PC-3 (cell line): ENCODE measurements around the gene GPC5. TPM values are rescaled to one million over a fixed set of nuclear protein-coding genes. Genes with fewer than 3 reads are reported as not detected.
A peak's percentile ranks its signal among the peaks of the same experiment; 100 is the strongest.

ENCODE experiments used
- ATAC-seq: fragments of 200-7000 bp; cut with Tn5 transposase; 2 replicates; pipeline ENCODE4 v1.9.1; 2020; ENCODE audit warnings: mild to moderate bottlenecking, moderate library complexity
- BruUV-seq: library from RNA; stranded (reverse); fragments of 400-500 nt; replicated peaks from 2 replicates; lab custom pipeline; 2021; lab: Mats Ljungman, UMichigan
- CTCF ChIA-PET: fragments of 300-600 bp; sonication (Branson Sonifier 250); formaldehyde crosslinking; loops from one replicate; lab custom pipeline; 2022; ENCODE audit warnings: antibody characterized with exemption; lab: Charles Lee
- POLR2A ChIA-PET: fragments of 300-600 bp; sonication (Branson Sonifier 250); formaldehyde crosslinking; loops from one replicate; lab custom pipeline; 2022; ENCODE audit warnings: antibody characterized with exemption; ENCODE audit not compliant: unreplicated experiment; lab: Charles Lee
- DNase-seq: peaks from one replicate; pipeline ENCODE4 v3.0.0-alpha.2; 2015
- H2AFZ ChIP-seq: fragments of 300-600 bp; sonication (generic); 2 replicates; pipeline ENCODE4 v1.6.0; 2016; ENCODE audit warnings: antibody characterized with exemption, low read length
- H3F3A ChIP-seq: fragments of 300-600 bp; sonication (generic); one replicate; pipeline ENCODE4 v1.6.0; 2017; ENCODE audit warnings: antibody characterized with exemption, low read length, control low read depth, mild to moderate bottlenecking; ENCODE audit not compliant: unreplicated experiment
- H3K27ac ChIP-seq: fragments of 300-600 bp; sonication (generic); 2 replicates; pipeline ENCODE4 v1.5.1; 2016; ENCODE audit warnings: mild to moderate bottlenecking, low read length
- H3K27me3 ChIP-seq: fragments of 300-600 bp; sonication (generic); 2 replicates; pipeline ENCODE4 v1.6.1; 2016; ENCODE audit warnings: low read length, mixed read lengths
- H3K36me3 ChIP-seq: fragments of 300-600 bp; sonication (generic); 2 replicates; pipeline ENCODE4 v1.6.1; 2016; ENCODE audit warnings: low read depth, mixed run types, low read length, mixed read lengths
- H3K4me1 ChIP-seq: fragments of 300-600 bp; sonication (generic); 2 replicates; pipeline ENCODE4 v1.5.1; 2016; ENCODE audit warnings: low read length; ENCODE audit not compliant: insufficient read depth
- H3K4me2 ChIP-seq: fragments of 300-600 bp; sonication (generic); 2 replicates; pipeline ENCODE4 v1.6.0; 2016; ENCODE audit warnings: low read length
- H3K4me3 ChIP-seq: fragments of 300-600 bp; sonication (generic); 2 replicates; pipeline ENCODE4 v1.5.1; 2016; ENCODE audit warnings: mild to moderate bottlenecking, low read length, mixed read lengths
- H3K79me2 ChIP-seq: fragments of 300-600 bp; sonication (generic); 2 replicates; pipeline ENCODE4 v1.6.1; 2017; ENCODE audit warnings: low read length, mixed read lengths
- H3K9ac ChIP-seq: fragments of 300-600 bp; sonication (generic); 2 replicates; pipeline ENCODE4 v1.6.0; 2016; ENCODE audit warnings: mild to moderate bottlenecking, low read length
- H3K9me2 ChIP-seq: fragments of 300-600 bp; sonication (generic); replicated peaks from 2 replicates; pipeline ENCODE4 v1.6.1; 2016; ENCODE audit warnings: mixed run types, low read length, mixed read lengths
- H3K9me3 ChIP-seq: fragments of 300-600 bp; sonication (generic); 2 replicates; pipeline ENCODE4 v1.6.1; 2016; ENCODE audit warnings: low read length, mixed read lengths
- H4K20me1 ChIP-seq: fragments of 300-600 bp; sonication (generic); 2 replicates; pipeline ENCODE4 v1.6.1; 2016; ENCODE audit warnings: low read length, mixed read lengths
- CTCF ChIP-seq: fragments of 300-600 bp; sonication (generic); conservative IDR thresholded peaks from 2 replicates; pipeline ENCODE4 v1.5.1; 2017; ENCODE audit warnings: antibody characterized with exemption, low read depth, mild to moderate bottlenecking, low read length
- EZH2 ChIP-seq: fragments of 300-600 bp; sonication (generic); IDR thresholded peaks from one replicate; pipeline ENCODE4 v1.6.1; 2017; ENCODE audit warnings: antibody characterized with exemption, mild to moderate bottlenecking, low read length; ENCODE audit not compliant: unreplicated experiment
- EZH2phosphoT487 ChIP-seq: fragments of 300-600 bp; sonication (generic); IDR thresholded peaks from 2 replicates; pipeline ENCODE4 v1.6.1; 2018; ENCODE audit warnings: mild to moderate bottlenecking, antibody characterized with exemption, low read length, borderline replicate concordance
- intact Hi-C: fragments of 100-400 bp; cut with micrococcal nuclease; formaldehyde crosslinking; loops from 2 replicates; pipeline ENCODE4 v1.9.0; 2023
- total RNA-seq: library from RNA; depleted of rRNA; stranded (reverse); fragments of >200 nt; gene quantifications from 2 replicates; pipeline ENCODE4 v1.2.3, GENCODE V29; 2014

GPC5 gene
- total RNA-seq, 1 experiment from 2014 or later = not detected

- H3K27me3 ChIP-seq = no peaks in the 10 kb centered on the region
- DNase-seq = no peak
- POLR2A ChIA-PET = no interaction called here
- CTCF ChIA-PET = no interaction called here
- no peak overlapping the region for H3K27ac ChIP-seq
- H3K4me2 ChIP-seq = no peak overlapping the region
- no peaks in the 10 kb centered on the region for H3K4me1 ChIP-seq
- no peaks in the 10 kb centered on the region for H3K9me2 ChIP-seq
- H3F3A ChIP-seq = no peaks in the 10 kb centered on the region
- no peak overlapping the region for H3K4me3 ChIP-seq
- H2AFZ ChIP-seq = no peak overlapping the region
- H4K20me1 ChIP-seq = no peaks in the 10 kb centered on the region
- no TSS peak for BruUV-seq
- H3K79me2 ChIP-seq = no peaks in the 10 kb centered on the region
- intact Hi-C loops = no loop called here
- no peak overlapping the region for H3K9ac ChIP-seq
- TF ChIP-seq CTCF = no peak
- no peak for TF ChIP-seq EZH2
- no peak for TF ChIP-seq EZH2phosphoT487
- no peak for ATAC-seq
- H3K36me3 ChIP-seq = no peaks in the 10 kb centered on the region
- no peaks in the 10 kb centered on the region for H3K9me3 ChIP-seq
Observed at GRCh38 chr13:91804724-91805123, 406.3 kb downstream of the GPC5 start.

GRCh38 chr13:91805605-91806004 lies 407.2 kb downstream of the GPC5 start:
- H3K27ac ChIP-seq = no peak overlapping the region
- DNase-seq (peak; percentile 4), ATAC-seq (peak; percentile 49; the same call in 1 of the 2 replicates)
- TF ChIP-seq EZH2phosphoT487 (no peak), EZH2 (no peak), CTCF (peak; percentile 13; the same call in 1 of the 2 replicates)
- H3K4me1 ChIP-seq = no peaks in the 10 kb centered on the region
- ChIA-PET POLR2A (no interaction called here), CTCF (no interaction called here)
- H3K4me2 ChIP-seq = no peak overlapping the region
- BruUV-seq = no TSS peak
- no peaks in the 10 kb centered on the region for H3F3A ChIP-seq
- H3K27me3 ChIP-seq = no peaks in the 10 kb centered on the region
- no peak overlapping the region for H3K9ac ChIP-seq
- intact Hi-C loops = no loop called here
- H3K36me3 ChIP-seq = no peaks in the 10 kb centered on the region
- no peaks in the 10 kb centered on the region for H3K9me2 ChIP-seq
- no peaks in the 10 kb centered on the region for H4K20me1 ChIP-seq
- H3K4me3 ChIP-seq = no peak overlapping the region
- no peak overlapping the region for H2AFZ ChIP-seq
- no peaks in the 10 kb centered on the region for H3K79me2 ChIP-seq
- no peaks in the 10 kb centered on the region for H3K9me3 ChIP-seq

GRCh38 chr13:91809161-91809560 lies 410.7 kb downstream of the GPC5 start:
- ChIA-PET POLR2A (no interaction called here), CTCF (no interaction called here)
- Histone ChIP-seq H3K27me3 (no peaks in the 10 kb centered on the region), H3K36me3 (no peaks in the 10 kb centered on the region), H2AFZ (no peak overlapping the region), H3K4me2 (no peak overlapping the region), H3F3A (no peaks in the 10 kb centered on the region), H3K9me2 (no peaks in the 10 kb centered on the region), H4K20me1 (no peaks in the 10 kb centered on the region), H3K4me3 (no peak overlapping the region), H3K79me2 (no peaks in the 10 kb centered on the region), H3K4me1 (no peaks in the 10 kb centered on the region), H3K9ac (no peak overlapping the region), H3K27ac (no peak overlapping the region), H3K9me3 (no peaks in the 10 kb centered on the region)
- DNase-seq = no peak
- no peak for TF ChIP-seq EZH2phosphoT487
- no peak for TF ChIP-seq EZH2
- no peak for TF ChIP-seq CTCF
- BruUV-seq = no TSS peak
- intact Hi-C loops = no loop called here
- ATAC-seq = no peak
